ENCODE results near the gene FAM107B. TPM values are rescaled to one million over a fixed set of nuclear protein-coding genes. Genes with fewer than 3 reads are reported as not detected.
A peak's percentile ranks its signal among the peaks of the same experiment; 100 is the strongest.

FAM107B gene
- total and polyA plus RNA-seq, 12 donors = 2.6 to 18.5 (median 6.2) TPM

- peaks cover 0 to 5% (median 0%) of the 10 kb centered on the region in 11 donors for H3K9me3 ChIP-seq
- 89 to 90% methylated on average over 5 of the region's 5 CpGs for WGBS, 2 donors
- peak in 1 of 8 donors; percentile 31 for ATAC-seq
- no peaks in the 10 kb centered on the region for H3K27me3 ChIP-seq
- H3K27ac ChIP-seq = peak overlapping the region in 4 of 10 donors; percentile 34 to 55 (median 44)
- no peaks in the 10 kb centered on the region for H3K36me3 ChIP-seq
- H3K4me1 ChIP-seq = peaks cover 0 to 4% (median 0%) of the 10 kb centered on the region in 9 donors
- no peak for DNase-seq
- intact Hi-C loops (cut with DNase I) = no loop called here
- TF ChIP-seq CTCF (IDR thresholded peaks at IDR 0.05) = no peak
- no peak overlapping the region for H3K4me3 ChIP-seq
These were observed 77.9 kb downstream of the FAM107B start for GRCh38 chr10:14696821-14697220.

GRCh38 chr10:14695847-14696480, 78.7 kb downstream of the FAM107B start:
- peaks cover 0 to 4% (median 0%) of the 10 kb centered on the region in 9 donors for H3K4me1 ChIP-seq
- peaks cover 0 to 5% (median 0%) of the 10 kb centered on the region in 11 donors for H3K9me3 ChIP-seq
- intact Hi-C loops (cut with DNase I) = no loop called here
- H3K27ac ChIP-seq = no peak overlapping the region
- DNase-seq (no peak), ATAC-seq (no peak)
- H3K27me3 ChIP-seq = no peaks in the 10 kb centered on the region
- no peak overlapping the region for H3K4me3 ChIP-seq
- WGBS, 2 donors = 81 to 88% methylated on average over 3 of the region's 3 CpGs
- no peak for TF ChIP-seq CTCF (IDR thresholded peaks at IDR 0.05)
- no peaks in the 10 kb centered on the region for H3K36me3 ChIP-seq

- Histone ChIP-seq H3K9me3 (no peaks in the 10 kb centered on the region), H3K36me3 (no peaks in the 10 kb centered on the region), H3K4me3 (no peak overlapping the region), H3K27me3 (no peaks in the 10 kb centered on the region), H3K27ac (no peak overlapping the region), H3K4me1 (peaks cover 0 to 4% (median 0%) of the 10 kb centered on the region in 9 donors)
- ATAC-seq (no peak), DNase-seq (no peak)
- no peak for TF ChIP-seq CTCF (IDR thresholded peaks at IDR 0.05)
- intact Hi-C loops (cut with DNase I) = no loop called here
- WGBS, 2 donors = 72 to 98% methylated on average over 2 of the region's 2 CpGs
These were observed 80.8 kb downstream of the FAM107B start for GRCh38 chr10:14693891-14694290.

GRCh38 chr10:14692344-14693076, 82.2 kb downstream of the FAM107B start:
- TF ChIP-seq CTCF (IDR thresholded peaks at IDR 0.05) = no peak
- Histone ChIP-seq H3K27ac (no peak overlapping the region), H3K36me3 (no peaks in the 10 kb centered on the region), H3K27me3 (no peaks in the 10 kb centered on the region), H3K4me1 (peaks cover 0 to 4% (median 0%) of the 10 kb centered on the region in 9 donors), H3K4me3 (no peak overlapping the region), H3K9me3 (no peaks in the 10 kb centered on the region)
- DNase-seq = no peak
- WGBS, 2 donors = 75 to 84% methylated on average over 16 of the region's 16 CpGs
- intact Hi-C loops (cut with DNase I) = no loop called here
- no peak for ATAC-seq
